PFSK-1 (cell line): ENCODE data around the gene ANKRD40.

Experiments used
- POLR2AphosphoS5 ChIP-seq: IDR thresholded peaks from 2 replicates; pipeline ENCODE4 v1.6.1; 2012; ENCODE audit warnings: low read depth, mild to moderate bottlenecking, control low read depth, low read length, moderate library complexity
- SIN3A ChIP-seq: IDR thresholded peaks from 2 replicates; pipeline ENCODE4 v1.6.1; 2012; ENCODE audit warnings: mild to moderate bottlenecking, low read length, moderate library complexity, borderline replicate concordance; ENCODE audit not compliant: insufficient read depth

GRCh38 chr17:50691550-50692447 lies 15.9 kb downstream of the ANKRD40 start:
- TF ChIP-seq SIN3A, result no peak
- TF ChIP-seq POLR2AphosphoS5, result 0 out of 2 replicates have a peak, but pooled peaks have one; percentile 13
